NB4 (cell line): Measurements from ENCODE around the gene PTPRG.

Experiments used
- TF ChIP-seq, protein P1 (sequence below): IDR thresholded peaks from one replicate; pipeline ENCODE4 v1.5.1; 2012; ENCODE audit warnings: low read depth, low read length
- TF ChIP-seq, protein P2 (sequence below): IDR thresholded peaks from 2 replicates; pipeline ENCODE4 v1.6.1; 2011; ENCODE audit warnings: low read depth, low read length

DNA sequence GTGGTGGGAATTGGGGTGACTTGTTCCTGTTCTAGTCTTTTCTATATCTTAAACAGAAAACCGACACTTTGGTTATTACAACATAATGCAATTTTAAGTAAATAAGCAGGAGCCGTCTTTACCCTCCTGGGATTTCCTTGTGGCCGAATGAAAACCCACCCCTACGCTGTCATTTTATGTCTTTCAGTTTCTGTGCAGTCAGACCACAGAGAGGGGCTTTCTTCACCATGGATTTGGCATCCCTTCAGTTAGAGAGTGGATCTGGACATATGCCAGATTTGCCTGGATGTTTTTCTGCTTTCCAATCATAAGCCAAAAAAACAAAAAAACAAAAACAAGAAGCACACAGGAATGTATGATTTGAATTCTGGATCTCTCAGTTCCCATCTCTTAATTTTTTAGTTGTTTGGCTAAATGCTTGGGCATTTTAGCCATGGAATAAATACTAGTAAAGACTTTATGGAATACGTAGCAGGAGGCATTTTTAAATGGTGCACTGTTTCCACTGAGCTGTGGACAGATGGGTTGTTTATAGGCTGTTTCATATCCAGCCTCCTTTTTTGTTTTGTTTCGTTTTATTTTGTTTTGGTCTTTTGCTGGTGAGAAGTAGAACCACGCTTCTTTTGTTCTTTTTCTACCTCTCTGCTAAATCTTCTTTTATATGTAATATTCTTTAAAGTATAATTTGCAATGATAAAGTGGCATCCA lies 539.1 kb downstream of the PTPRG start:
- TF ChIP-seq, protein P1, sequence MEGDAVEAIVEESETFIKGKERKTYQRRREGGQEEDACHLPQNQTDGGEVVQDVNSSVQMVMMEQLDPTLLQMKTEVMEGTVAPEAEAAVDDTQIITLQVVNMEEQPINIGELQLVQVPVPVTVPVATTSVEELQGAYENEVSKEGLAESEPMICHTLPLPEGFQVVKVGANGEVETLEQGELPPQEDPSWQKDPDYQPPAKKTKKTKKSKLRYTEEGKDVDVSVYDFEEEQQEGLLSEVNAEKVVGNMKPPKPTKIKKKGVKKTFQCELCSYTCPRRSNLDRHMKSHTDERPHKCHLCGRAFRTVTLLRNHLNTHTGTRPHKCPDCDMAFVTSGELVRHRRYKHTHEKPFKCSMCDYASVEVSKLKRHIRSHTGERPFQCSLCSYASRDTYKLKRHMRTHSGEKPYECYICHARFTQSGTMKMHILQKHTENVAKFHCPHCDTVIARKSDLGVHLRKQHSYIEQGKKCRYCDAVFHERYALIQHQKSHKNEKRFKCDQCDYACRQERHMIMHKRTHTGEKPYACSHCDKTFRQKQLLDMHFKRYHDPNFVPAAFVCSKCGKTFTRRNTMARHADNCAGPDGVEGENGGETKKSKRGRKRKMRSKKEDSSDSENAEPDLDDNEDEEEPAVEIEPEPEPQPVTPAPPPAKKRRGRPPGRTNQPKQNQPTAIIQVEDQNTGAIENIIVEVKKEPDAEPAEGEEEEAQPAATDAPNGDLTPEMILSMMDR, result no peak
- TF ChIP-seq, protein P2, sequence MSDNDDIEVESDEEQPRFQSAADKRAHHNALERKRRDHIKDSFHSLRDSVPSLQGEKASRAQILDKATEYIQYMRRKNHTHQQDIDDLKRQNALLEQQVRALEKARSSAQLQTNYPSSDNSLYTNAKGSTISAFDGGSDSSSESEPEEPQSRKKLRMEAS, result no peak
